Motor neuron (in vitro differentiated cells): ENCODE results near the gene KIAA0319L. TPM values are rescaled to one million over a fixed set of nuclear protein-coding genes. Genes with fewer than 3 reads are reported as not detected.

ENCODE experiments used
- ATAC-seq, 8 experiments: fragments of 200-7000 bp; cut with Tn5 transposase; replicated peaks in 6 of 8; 2 replicates each; pipeline ENCODE4 v1.8.0; 2021; ENCODE audit warnings: mild to moderate bottlenecking in 8 of 8, moderate library complexity in 8 of 8
- H3K27ac ChIP-seq, 2 donors: fragments of 250-450 bp; sonication (Bioruptor Pico); 2 replicates each; pipeline ENCODE4 v1.9.0; 2021; ENCODE audit warnings: antibody characterized with exemption in 2 of 2, mild to moderate bottlenecking in 2 of 2, moderate library complexity in 1 of 2
- H3K4me1 ChIP-seq, 2 donors: fragments of 250-450 bp; sonication (Bioruptor Pico); replicated peaks in 1 of 2; 2 replicates each; pipeline ENCODE4 v1.6.1; 2021; ENCODE audit warnings: antibody characterized with exemption in 2 of 2, mild to moderate bottlenecking in 2 of 2, moderate library complexity in 1 of 2
- H3K4me3 ChIP-seq, 5 donors: fragments of 250-450 bp; sonication (Bioruptor Pico); 2 replicates each; pipeline ENCODE4 v1.9.0; 2021; ENCODE audit warnings: antibody characterized with exemption in 5 of 5, mild to moderate bottlenecking in 5 of 5, moderate library complexity in 4 of 5
- WGBS, 10 experiments: fragments of 450-650 bp; shearing (Covaris generic); methylation state at CpG; one replicate each; pipeline ENCODE4 v1.0.0; 2022; 5-methylcytosine and 5-hydroxymethylcytosine counted together
- in situ Hi-C, 9 experiments: fragments of 400-800 bp; cut with MboI; loops; one replicate each; pipeline ENCODE4 v1.15.0; 2021; ENCODE audit warnings: low sequenced_read_pairs in 9 of 9, low pct_unique_long_range_greater_than_20kb in 2 of 9; ENCODE audit not compliant: unreplicated experiment in 9 of 9
- total RNA-seq, 8 experiments: library from RNA; unstranded; fragments of 300-600 nt; gene quantifications; 2 replicates each; pipeline versions ENCODE4 v1.2.3 to v1.2.4, GENCODE V29; 2022

KIAA0319L gene
- total RNA-seq, 8 experiments from 2014 or later, result 48.2 to 71.6 (median 58.0) TPM

DNA sequence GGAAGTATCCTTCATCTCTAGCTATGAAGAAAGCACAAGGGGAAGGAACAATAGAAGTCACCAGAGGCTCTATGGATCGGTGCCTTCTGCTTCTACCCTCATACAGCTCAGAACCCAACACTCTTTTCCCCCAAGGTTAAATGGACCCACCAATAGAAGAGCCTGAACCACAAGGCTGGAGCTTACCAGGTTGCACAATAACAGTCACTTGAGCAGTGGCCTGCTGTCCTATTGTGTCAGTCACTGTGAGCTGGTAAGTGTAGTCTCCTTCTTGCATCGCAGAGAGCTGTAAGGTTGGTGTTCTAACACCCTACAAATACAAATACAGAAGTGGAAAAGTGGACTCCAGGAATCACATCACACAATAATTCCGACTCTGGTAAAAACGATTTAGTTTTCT, 103.0 kb downstream of the KIAA0319L start:
- H3K4me1 ChIP-seq, result no peaks in the 10 kb centered on the region
- H3K27ac ChIP-seq, result no peak overlapping the region
- 86 to 100% (median 95%) methylated on average over 2 to 4 of the region's 4 CpGs; no CpG with 5 or more reads in 2 of the 10 experiments for WGBS, 10 experiments
- ATAC-seq, result no peak
- no peak overlapping the region for H3K4me3 ChIP-seq
- in situ Hi-C loops, result loop anchor here in 3 of 9 experiments (25.0 kb wide), 2 partner anchors 258 to 283 kb away; partner anchors contain the start of gene C1orf216 (in 1 of the 3)

DNA sequence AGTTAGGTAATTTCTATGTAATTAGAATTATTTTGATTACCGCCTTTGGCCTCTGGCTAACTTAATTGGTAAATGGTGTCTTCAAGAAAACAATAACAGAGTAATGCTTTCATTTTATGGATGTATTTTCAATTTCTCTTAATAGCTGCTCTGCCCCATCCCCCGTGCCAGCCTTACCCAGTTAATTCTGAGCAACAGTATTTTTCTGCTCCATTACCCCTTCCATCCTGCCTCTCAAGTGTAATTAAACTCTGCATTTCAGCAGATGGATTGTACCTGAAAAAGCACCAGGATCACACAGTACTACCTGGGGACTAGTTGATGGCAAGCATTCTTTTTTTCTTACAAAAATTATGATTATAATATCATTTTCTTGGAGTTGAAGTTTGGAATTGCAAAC, 104.2 kb downstream of the KIAA0319L start:
- no peak overlapping the region for H3K27ac ChIP-seq
- no peak for ATAC-seq
- WGBS, 10 experiments, result 60 to 100% (median 100%) methylated on average over 1 to 2 of the region's 2 CpGs; no CpG with 5 or more reads in 2 of the 10 experiments
- in situ Hi-C loops, result loop anchor here in 3 of 9 experiments (25.0 kb wide), 2 partner anchors 259 to 284 kb away; partner anchors contain the start of gene C1orf216 (in 1 of the 3)
- H3K4me3 ChIP-seq, result no peak overlapping the region
- H3K4me1 ChIP-seq, result no peaks in the 10 kb centered on the region

DNA sequence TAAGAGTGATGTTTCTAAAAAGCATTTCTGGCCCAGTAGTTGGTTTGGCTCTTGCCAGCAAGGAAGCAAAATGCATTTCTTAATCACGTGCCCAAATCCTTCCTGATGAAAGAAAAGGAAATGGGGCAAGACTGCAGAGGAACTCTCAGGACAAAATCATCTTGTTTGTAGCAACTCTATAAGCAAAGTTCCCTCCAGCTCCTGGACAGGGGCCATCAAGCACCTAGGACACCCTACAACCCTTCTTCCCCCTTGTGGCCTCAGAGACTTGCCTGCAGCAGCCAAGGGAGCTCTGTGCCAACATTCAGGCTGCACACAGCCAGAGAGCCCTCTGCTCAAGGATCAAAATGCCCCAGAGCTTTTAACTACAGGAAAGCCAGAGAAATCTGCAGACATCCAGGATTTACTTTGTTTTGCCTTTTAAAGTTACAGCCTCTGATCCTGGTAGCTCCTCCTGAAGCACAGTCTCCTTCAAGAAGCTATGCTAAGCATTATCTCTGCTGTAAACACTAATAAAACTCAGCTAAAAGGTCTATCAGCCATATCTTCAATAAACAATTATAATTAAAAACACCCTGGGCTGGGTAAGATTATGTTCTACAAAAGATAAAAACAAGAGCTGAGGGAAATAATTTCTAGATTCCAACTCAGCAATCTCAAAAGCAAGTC, 105.0 kb downstream of the KIAA0319L start:
- peak in 2 of 8 experiments; percentile 4 to 79 for ATAC-seq
- H3K4me1 ChIP-seq, result no peaks in the 10 kb centered on the region
- no peak overlapping the region for H3K4me3 ChIP-seq
- 17 to 90% (median 67%) methylated on average over 1 of the region's 1 CpG; no CpG with 5 or more reads in 4 of the 10 experiments for WGBS, 10 experiments
- in situ Hi-C loops, result loop anchor here in 3 of 9 experiments (25.0 kb wide), 2 partner anchors 260 to 285 kb away; partner anchors contain the start of gene C1orf216 (in 1 of the 3)
- no peak overlapping the region for H3K27ac ChIP-seq

DNA sequence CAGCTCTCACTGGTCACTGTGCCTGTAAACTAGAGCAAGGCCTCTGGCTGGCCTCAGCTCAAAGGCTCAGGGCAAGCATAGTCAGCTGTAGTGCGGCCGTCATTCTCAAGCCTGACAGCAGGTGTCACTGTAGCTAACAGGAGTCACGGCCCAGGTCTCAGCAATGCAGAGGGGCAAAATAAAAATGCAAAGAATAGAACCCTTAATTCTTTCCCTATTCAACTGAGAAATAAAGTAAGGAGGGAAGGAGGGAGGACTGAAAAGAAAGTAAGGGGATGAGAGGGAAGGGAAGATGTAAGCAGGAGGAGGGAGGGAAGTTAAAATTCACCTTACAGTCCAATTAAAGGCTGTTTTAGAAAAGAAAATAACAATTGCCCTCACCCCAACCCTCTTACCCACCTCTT, 106.1 kb downstream of the KIAA0319L start:
- H3K4me1 ChIP-seq, result no peaks in the 10 kb centered on the region
- no peak overlapping the region for H3K4me3 ChIP-seq
- peak; percentile 39 to 88 (median 85) for ATAC-seq
- in situ Hi-C loops, result loop anchor here in 3 of 9 experiments (25.0 kb wide), 2 partner anchors 261 to 286 kb away; partner anchors contain the start of gene C1orf216 (in 1 of the 3)
- 0 to 14% (median 0%) methylated on average over 1 to 3 of the region's 3 CpGs; no CpG with 5 or more reads in 2 of the 10 experiments for WGBS, 10 experiments
- no peak overlapping the region for H3K27ac ChIP-seq

DNA sequence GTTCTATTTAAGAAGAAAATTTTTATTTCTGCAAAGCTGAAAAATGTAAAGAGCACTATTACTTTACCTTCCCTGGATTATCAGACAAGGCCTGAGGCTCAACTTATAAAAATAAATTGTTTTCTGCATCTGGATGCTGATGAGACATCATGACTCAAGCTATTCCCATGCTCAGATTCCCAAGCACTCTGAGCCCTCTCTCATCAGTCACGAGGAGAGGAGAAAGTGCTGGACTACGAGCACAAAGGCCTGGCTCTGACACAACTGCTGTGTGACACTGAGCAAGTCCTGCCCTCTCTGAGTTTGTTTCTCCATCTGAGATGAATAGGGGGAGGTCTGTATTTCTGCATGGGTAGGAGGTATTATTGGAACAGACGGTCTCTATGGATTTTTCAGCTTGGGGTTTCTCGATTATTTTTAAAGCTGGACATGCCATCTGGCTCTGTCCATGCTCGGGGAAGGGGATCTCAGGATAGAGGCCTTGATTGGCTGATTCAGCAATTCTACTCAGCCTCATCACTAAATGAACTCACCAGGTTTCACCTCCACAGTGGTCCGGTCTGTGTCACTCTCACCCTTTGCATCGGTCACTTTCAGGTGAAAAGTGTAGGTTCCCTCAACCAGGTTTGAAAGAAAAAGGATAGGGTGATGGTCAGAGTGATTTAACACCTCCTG, 107.7 kb downstream of the KIAA0319L start:
- peak in 3 of 8 experiments; percentile 49 to 81 (median 78) for ATAC-seq
- H3K4me3 ChIP-seq, result no peak overlapping the region
- in situ Hi-C loops, result loop anchor here in 4 of 9 experiments (25.0 kb wide), 2 partner anchors 263 to 288 kb away; partner anchors contain the start of gene C1orf216 (in 1 of the 4)
- no peak overlapping the region for H3K27ac ChIP-seq
- 20 to 100% (median 87%) methylated on average over 1 to 7 of the region's 7 CpGs; no CpG with 5 or more reads in 1 of the 10 experiments for WGBS, 10 experiments
- H3K4me1 ChIP-seq, result no peaks in the 10 kb centered on the region

- no peak overlapping the region for H3K27ac ChIP-seq
- 27 to 100% (median 90%) methylated on average over 1 to 3 of the region's 3 CpGs; no CpG with 5 or more reads in 5 of the 10 experiments for WGBS, 10 experiments
- peak in 5 of 8 experiments; percentile 18 to 71 (median 59) for ATAC-seq
- H3K4me1 ChIP-seq, result no peaks in the 10 kb centered on the region
- no peak overlapping the region for H3K4me3 ChIP-seq
- in situ Hi-C loops, result loop anchor here in 1 of 9 experiments (25.0 kb wide), 1 partner anchor 289 kb away; no protein-coding TSS in a partner anchor
Observed at GRCh38 chr1:35448344-35448801, 108.8 kb downstream of the KIAA0319L start.

GRCh38 chr1:35447278-35447677, 109.9 kb downstream of the KIAA0319L start:
- Histone ChIP-seq H3K4me3 (no peak overlapping the region), H3K4me1 (no peaks in the 10 kb centered on the region), H3K27ac (no peak overlapping the region)
- in situ Hi-C loops, result loop anchor here in 1 of 9 experiments (25.0 kb wide), 1 partner anchor 290 kb away; no protein-coding TSS in a partner anchor
- no peak for ATAC-seq

DNA sequence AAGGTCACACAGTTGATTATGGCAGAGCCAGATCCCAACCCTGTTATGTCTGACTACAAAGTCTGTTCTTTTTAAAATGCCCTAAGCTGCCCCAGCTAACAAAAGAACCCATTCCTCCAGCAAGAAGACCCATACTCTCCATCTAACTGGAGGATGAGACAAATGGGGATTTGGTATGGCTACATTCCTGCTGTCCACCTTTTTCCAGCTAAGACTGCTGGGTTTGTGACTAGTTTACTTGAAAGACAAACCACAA, 112.8 kb downstream of the KIAA0319L start:
- no peaks in the 10 kb centered on the region for H3K4me1 ChIP-seq
- ATAC-seq, result no peak
- in situ Hi-C loops, result loop anchor here in 1 of 9 experiments (25.0 kb wide), 1 partner anchor 293 kb away; no protein-coding TSS in a partner anchor
- no peak overlapping the region for H3K4me3 ChIP-seq
- H3K27ac ChIP-seq, result no peak overlapping the region

DNA sequence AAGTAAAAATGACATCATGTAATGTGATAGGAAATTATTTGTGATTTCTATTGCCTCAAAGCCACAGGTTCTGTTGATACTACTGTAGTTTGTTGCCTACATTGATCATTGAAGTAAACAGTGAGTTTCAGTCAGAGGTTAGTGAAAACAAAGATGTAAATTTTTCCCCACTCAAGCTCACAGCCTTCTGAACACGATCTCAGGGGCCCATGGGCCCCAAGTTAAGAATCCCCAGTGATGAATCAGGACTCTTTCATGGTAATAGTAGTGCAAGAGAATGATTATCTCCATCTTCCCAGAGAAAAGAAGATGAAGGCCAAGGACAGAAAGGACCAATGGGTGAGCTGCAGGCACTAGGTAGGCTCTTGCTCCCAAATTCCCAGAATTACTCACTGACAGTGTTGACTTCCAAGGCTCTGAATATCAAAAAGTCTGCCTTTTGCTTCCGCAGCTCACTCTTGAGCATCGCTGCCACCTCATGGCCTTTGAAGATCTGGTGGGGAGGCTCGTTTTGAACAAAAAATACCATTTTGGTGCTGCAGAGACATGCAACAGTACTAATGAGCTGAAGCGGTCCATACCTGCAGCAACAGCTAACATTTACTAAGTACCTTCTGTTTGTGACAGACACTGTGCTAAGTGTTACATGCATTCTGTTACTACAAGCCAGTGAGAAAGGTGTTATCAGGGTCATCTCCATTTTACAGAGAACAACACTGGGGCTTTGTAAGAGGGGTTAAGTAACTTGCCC, 113.3 kb downstream of the KIAA0319L start:
- no peak for ATAC-seq
- in situ Hi-C loops, result loop anchor here in 1 of 9 experiments (25.0 kb wide), 1 partner anchor 293 kb away; no protein-coding TSS in a partner anchor
- Histone ChIP-seq H3K4me1 (no peaks in the 10 kb centered on the region), H3K27ac (no peak overlapping the region), H3K4me3 (no peak overlapping the region)
- 50 to 100% (median 82%) methylated on average over 1 to 5 of the region's 5 CpGs; no CpG with 5 or more reads in 2 of the 10 experiments for WGBS, 10 experiments

GRCh38 chr1:35442734-35443133, 114.5 kb downstream of the KIAA0319L start:
- Histone ChIP-seq H3K27ac (no peak overlapping the region), H3K4me3 (no peak overlapping the region), H3K4me1 (no peaks in the 10 kb centered on the region)
- in situ Hi-C loops, result loop anchor here in 1 of 9 experiments (25.0 kb wide), 1 partner anchor 295 kb away; no protein-coding TSS in a partner anchor
- 82 to 100% (median 92%) methylated on average over 3 to 4 of the region's 4 CpGs; no CpG with 5 or more reads in 4 of the 10 experiments for WGBS, 10 experiments
- no peak for ATAC-seq

GRCh38 chr1:35441926-35442579, 115.2 kb downstream of the KIAA0319L start:
- no peaks in the 10 kb centered on the region for H3K4me1 ChIP-seq
- 51 to 94% (median 89%) methylated on average over 1 to 7 of the region's 8 CpGs; no CpG with 5 or more reads in 4 of the 10 experiments for WGBS, 10 experiments
- in situ Hi-C loops, result loop anchor here in 1 of 9 experiments (25.0 kb wide), 1 partner anchor 295 kb away; no protein-coding TSS in a partner anchor
- no peak overlapping the region for H3K27ac ChIP-seq
- peak in 1 of 8 experiments; percentile 31 for ATAC-seq
- H3K4me3 ChIP-seq, result no peak overlapping the region

DNA sequence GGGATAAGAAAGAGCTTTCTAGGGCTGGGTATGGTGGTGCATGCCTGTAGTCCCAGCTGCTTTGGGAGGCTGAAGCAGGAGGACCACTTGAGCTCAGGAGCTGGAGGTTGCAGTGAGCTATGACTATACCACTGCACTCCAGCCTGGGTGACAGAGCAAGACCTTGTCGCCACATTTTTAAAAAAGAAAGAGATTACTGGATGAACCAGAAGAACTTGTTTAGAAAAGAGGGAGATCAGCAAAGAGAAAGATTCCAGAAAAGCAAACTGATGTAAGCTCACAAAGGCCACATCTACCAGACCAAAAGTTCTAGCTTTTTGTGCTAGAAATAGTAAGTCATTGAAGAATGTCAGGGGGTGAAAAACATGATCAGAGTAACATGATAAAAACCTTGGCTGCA, 117.6 kb downstream of the KIAA0319L start:
- no peak overlapping the region for H3K27ac ChIP-seq
- in situ Hi-C loops, result loop anchor here in 1 of 9 experiments (25.0 kb wide), 1 partner anchor 298 kb away; no protein-coding TSS in a partner anchor
- H3K4me1 ChIP-seq, result no peaks in the 10 kb centered on the region
- 86 to 100% (median 100%) methylated on average over 1 of the region's 1 CpG; no CpG with 5 or more reads in 5 of the 10 experiments for WGBS, 10 experiments
- no peak overlapping the region for H3K4me3 ChIP-seq
- no peak for ATAC-seq
